Naive thymus-derived CD8-positive, alpha-beta T cell (primary cell): ENCODE data around the gene AGER. TPM values are rescaled to one million over a fixed set of nuclear protein-coding genes. Genes with fewer than 3 reads are reported as not detected.
"Not testable (repeated sequence)": the region's sequence is repeated elsewhere in the genome, so short reads cannot be mapped to it uniquely, and the experiment has no call there.

Experiments used
- ATAC-seq, 2 donors: fragments of 150-1000 bp; cut with Tn5 transposase in 1 of 2; sonication (Bioruptor Pico), chemical (Tn5 transposase) in 1 of 2; 1 replicate in 1 of 2; 2 replicates in 1 of 2; pipeline ENCODE4 v1.10.0; 2021; ENCODE audit warnings: mild to moderate bottlenecking in 2 of 2, moderate library complexity in 2 of 2
- POLR2A ChIA-PET: fragments of 350-600 bp; sonication (Branson Sonifier 250); formaldehyde crosslinking; loops from one replicate; lab custom pipeline; 2021; ENCODE audit warnings: antibody characterized with exemption; lab: Charles Lee
- DNase-seq, 10 donors: peaks; one replicate each; pipeline versions ENCODE4 v3.0.0 to v3.0.0-alpha.2; 2020 to 2022
- H3K27ac Mint-ChIP-seq, 10 donors: one replicate each; pipeline ENCODE4 v1.8.0; 2020 to 2022; ENCODE audit warnings: mild to moderate bottlenecking in 10 of 10, mixed read lengths in 10 of 10, moderate library complexity in 4 of 10, inconsistent platforms in 1 of 10
- H3K27me3 Mint-ChIP-seq, 5 donors: one replicate each; pipeline ENCODE4 v1.8.0; 2021 to 2022; ENCODE audit warnings: mixed read lengths in 5 of 5
- H3K36me3 Mint-ChIP-seq, 3 donors: one replicate each; pipeline ENCODE4 v1.8.0; 2020 to 2022; ENCODE audit warnings: mixed read lengths in 3 of 3, mild to moderate bottlenecking in 2 of 3, inconsistent platforms in 1 of 3
- H3K4me1 Mint-ChIP-seq, 4 donors: one replicate each; pipeline ENCODE4 v1.8.0; 2021 to 2022; ENCODE audit warnings: mixed read lengths in 4 of 4
- H3K4me3 Mint-ChIP-seq, 10 donors: one replicate each; pipeline ENCODE4 v1.8.0; 2020 to 2022; ENCODE audit warnings: mild to moderate bottlenecking in 10 of 10, mixed read lengths in 10 of 10, moderate library complexity in 6 of 10, inconsistent platforms in 1 of 10
- H3K9me3 Mint-ChIP-seq, 9 donors: one replicate each; pipeline ENCODE4 v1.8.0; 2020 to 2022; ENCODE audit warnings: mixed read lengths in 9 of 9, mild to moderate bottlenecking in 3 of 9, inconsistent platforms in 1 of 9, moderate library complexity in 1 of 9
- polyA plus RNA-seq, 3 donors: library from polyadenylated mRNA; unstranded; fragments of 300-500 nt; fragmentation: Illumina TruSeq; gene quantifications; one replicate each; pipeline ENCODE4 v1.2.3, GENCODE V29; 2021
- total RNA-seq, 8 experiments: library from RNA in 2 of 8; stranded (reverse) in 2 of 8; gene quantifications; one replicate each; pipeline ENCODE4 v1.2.3 and lab custom pipeline; 2021 to 2026

AGER gene
- total and polyA plus RNA-seq, 5 experiments from 2014 or later: 0.09 to 60.3 (median 1.9) TPM

DNA sequence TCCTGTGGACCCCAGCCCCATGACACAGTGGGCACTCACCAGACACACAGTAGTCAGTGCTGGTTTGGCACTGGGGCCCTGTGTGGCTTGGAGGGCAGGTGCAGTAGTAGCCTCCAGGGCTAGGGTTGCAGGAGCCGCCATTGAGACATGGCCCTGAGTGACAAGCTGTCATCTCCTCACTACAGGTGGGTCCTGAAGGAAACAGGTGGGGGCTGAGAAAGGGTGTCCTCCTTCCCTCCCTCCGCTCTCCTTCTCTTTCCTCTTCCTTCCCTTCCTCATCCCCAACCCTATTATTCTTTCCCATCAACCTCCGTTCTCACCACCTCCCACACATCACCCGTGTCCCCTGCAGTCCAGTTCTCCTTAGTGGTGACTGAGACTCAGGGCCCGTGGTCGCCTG is 29.6 kb upstream of the AGER start:
- POLR2A ChIA-PET: interaction anchor here (0.5 to 0.6 kb wide), 2 partner anchors 17 to 1591 kb away, joined by 3 to 7 read pairs; no protein-coding TSS in a partner anchor
- peak overlapping the region in 2 of 10 donors; percentile 2 to 46 for H3K27ac Mint-ChIP-seq
- H3K36me3 Mint-ChIP-seq: no peaks in the 10 kb centered on the region
- H3K4me3 Mint-ChIP-seq: no peak overlapping the region
- H3K9me3 Mint-ChIP-seq: no peaks in the 10 kb centered on the region
- no peak for ATAC-seq
- H3K4me1 Mint-ChIP-seq: peaks cover 0 to 11% (median under 1%) of the 10 kb centered on the region in 4 donors
- no peak for DNase-seq
- H3K27me3 Mint-ChIP-seq: peaks cover 0 to 5% (median 0%) of the 10 kb centered on the region in 5 donors

DNA sequence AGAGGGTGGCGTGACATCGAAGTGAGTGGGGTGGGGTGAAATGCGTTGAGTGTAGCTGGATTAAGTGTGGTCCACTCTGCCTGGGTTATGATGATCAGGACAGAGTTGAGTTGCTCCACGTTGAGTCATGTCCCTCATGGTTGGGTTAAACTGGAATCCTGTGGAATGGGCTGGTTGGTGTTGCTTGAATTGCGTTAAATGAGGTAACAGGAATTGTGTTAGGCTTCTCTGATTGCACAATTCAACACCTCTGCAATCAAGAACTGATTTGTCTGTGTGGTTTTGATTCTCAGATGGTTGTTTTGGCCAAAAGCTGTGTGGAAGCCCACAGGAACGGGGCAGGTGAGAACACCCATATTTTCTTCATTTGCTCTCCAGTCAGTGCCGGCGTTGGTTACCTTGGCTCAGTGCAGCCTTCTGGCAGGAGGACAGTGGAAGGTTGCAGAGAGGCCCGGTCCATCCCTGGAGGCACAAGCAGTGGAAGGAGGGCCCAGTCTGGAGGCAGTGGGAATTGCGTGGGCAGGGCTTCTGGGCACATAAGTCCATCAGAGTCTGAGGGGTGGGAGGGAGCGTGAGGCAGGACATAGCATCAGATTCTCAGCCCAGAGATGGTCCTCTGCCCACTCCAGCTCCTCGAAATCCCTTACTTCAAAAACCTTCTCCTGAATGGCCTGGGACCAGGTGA is 28.2 kb upstream of the AGER start:
- POLR2A ChIA-PET: no interaction called here
- Mint-ChIP-seq H3K4me1 (peaks cover 0 to 9% (median under 1%) of the 10 kb centered on the region in 4 donors), H3K4me3 (no peak overlapping the region), H3K36me3 (no peaks in the 10 kb centered on the region), H3K27me3 (no peaks in the 10 kb centered on the region), H3K9me3 (no peaks in the 10 kb centered on the region), H3K27ac (peak overlapping the region in 5 of 10 donors; percentile 13 to 76 (median 22))
- ATAC-seq: no peak
- no peak for DNase-seq

DNA sequence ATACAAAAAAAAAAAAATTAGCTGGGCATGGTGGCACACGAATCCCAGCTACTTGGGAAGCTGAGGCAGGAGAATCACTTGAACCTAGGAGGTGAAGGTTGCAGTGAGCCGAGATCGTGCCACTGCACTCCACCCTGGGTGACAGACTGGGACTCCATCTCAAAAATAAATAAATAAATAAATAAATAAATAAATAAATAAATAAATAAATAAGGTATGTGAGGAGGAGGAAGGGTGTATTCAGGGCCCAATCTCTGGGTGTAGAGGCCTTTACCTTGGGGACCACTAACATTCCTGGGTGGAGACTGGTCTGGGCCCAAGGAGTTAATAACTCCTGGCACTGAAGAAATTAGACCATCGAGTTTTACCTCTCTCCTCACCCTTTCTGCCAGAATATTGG is 27.4 kb upstream of the AGER start:
- H3K4me3 Mint-ChIP-seq, DNase-seq, H3K9me3 Mint-ChIP-seq, H3K27ac Mint-ChIP-seq, H3K4me1 Mint-ChIP-seq, H3K27me3 Mint-ChIP-seq, ATAC-seq, H3K36me3 Mint-ChIP-seq: not testable (repeated sequence)
- POLR2A ChIA-PET: interaction anchor here (0.6 kb wide), 1 partner anchor 32 kb away, joined by 3 read pairs; no protein-coding TSS in a partner anchor

DNA sequence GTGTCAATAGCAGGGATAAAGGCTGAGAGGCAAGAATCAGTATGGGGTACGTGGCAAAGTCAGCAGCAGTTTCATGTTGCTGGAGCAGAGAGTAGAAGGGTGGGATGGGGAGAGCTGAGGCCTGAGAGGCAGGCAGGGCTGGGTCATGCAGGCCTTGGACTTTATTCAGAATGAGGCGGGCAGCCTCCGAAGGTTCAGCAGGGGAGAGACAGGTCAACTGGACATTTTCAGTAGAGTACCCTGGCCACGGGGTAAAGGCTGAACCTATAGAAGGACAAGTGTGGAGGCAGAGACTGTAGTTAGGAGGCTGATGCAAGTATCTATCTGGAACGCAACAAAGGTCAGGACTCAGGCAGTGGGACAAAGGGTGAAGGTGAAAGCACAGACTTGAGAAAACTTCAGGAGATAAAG is 26.1 kb upstream of the AGER start:
- POLR2A ChIA-PET: no interaction called here

DNA sequence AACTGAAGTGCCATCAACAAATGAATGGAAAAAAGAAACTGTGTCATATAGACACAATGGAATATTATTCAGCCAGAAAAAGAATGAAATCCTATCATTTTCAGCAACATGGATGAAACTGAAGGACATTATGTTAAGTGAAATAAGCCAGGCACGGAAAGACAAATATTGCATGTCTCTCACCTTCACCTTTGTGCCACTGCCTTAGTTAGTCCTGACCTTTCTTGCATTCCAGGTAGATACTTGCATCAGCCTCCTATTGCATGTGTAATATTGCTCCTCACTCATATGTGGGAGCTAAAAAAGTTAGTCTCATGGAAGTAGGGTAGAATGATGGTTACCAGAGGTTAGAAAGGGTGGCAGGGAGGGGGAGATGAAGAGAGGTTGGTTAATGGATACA is 24.9 kb upstream of the AGER start:
- ATAC-seq (no peak), DNase-seq (no peak)
- peak overlapping the region in 2 of 10 donors; percentile 47 to 58 for H3K27ac Mint-ChIP-seq
- H3K27me3 Mint-ChIP-seq: peaks cover 0 to 6% (median 0%) of the 10 kb centered on the region in 5 donors
- H3K36me3 Mint-ChIP-seq: no peaks in the 10 kb centered on the region
- no peaks in the 10 kb centered on the region for H3K9me3 Mint-ChIP-seq
- peaks cover 0 to 5% (median 0%) of the 10 kb centered on the region in 4 donors for H3K4me1 Mint-ChIP-seq
- POLR2A ChIA-PET: no interaction called here
- H3K4me3 Mint-ChIP-seq: no peak overlapping the region

More for the DNA sequence above, 26.1 kb upstream of the AGER start:
- Mint-ChIP-seq H3K36me3 (no peaks in the 10 kb centered on the region), H3K4me3 (no peak overlapping the region), H3K27ac (peak overlapping the region in 2 of 10 donors; percentile 43 to 75), H3K9me3 (no peaks in the 10 kb centered on the region), H3K4me1 (peaks cover 0 to 9% (median under 1%) of the 10 kb centered on the region in 4 donors), H3K27me3 (no peaks in the 10 kb centered on the region)
- DNase-seq (no peak), ATAC-seq (no peak)

DNA sequence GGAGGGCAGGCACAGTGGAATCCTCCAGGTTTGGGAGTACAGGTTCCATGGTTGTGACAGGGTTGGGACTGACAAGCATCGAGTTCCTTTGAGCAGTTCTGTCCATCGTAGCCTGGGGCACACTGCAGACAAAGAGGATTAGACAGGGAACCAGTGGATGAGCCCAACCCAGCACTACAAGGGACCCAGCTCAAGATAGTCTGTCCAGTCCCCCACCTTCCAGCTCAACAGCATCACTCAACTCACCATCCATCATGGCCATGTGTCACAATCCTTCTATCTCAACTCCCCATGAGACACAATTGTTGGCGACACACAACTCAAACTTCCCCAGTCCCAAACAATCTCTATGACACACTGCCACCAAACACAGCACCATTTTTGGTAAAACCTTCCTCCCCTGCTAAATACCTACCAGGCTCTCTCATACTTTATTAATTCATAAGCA is 20.2 kb upstream of the AGER start:
- DNase-seq (no peak), ATAC-seq (no peak)
- H3K36me3 Mint-ChIP-seq: no peaks in the 10 kb centered on the region
- no peak overlapping the region for H3K4me3 Mint-ChIP-seq
- no peak overlapping the region for H3K27ac Mint-ChIP-seq
- peaks cover 0 to 8% (median 0%) of the 10 kb centered on the region in 5 donors for H3K27me3 Mint-ChIP-seq
- POLR2A ChIA-PET: interaction anchor here (1.1 kb wide), 1 partner anchor 11 kb away, joined by 4 read pairs; the partner anchor contains the start of gene GPSM3
- no peaks in the 10 kb centered on the region for H3K9me3 Mint-ChIP-seq
- no peaks in the 10 kb centered on the region for H3K4me1 Mint-ChIP-seq

DNA sequence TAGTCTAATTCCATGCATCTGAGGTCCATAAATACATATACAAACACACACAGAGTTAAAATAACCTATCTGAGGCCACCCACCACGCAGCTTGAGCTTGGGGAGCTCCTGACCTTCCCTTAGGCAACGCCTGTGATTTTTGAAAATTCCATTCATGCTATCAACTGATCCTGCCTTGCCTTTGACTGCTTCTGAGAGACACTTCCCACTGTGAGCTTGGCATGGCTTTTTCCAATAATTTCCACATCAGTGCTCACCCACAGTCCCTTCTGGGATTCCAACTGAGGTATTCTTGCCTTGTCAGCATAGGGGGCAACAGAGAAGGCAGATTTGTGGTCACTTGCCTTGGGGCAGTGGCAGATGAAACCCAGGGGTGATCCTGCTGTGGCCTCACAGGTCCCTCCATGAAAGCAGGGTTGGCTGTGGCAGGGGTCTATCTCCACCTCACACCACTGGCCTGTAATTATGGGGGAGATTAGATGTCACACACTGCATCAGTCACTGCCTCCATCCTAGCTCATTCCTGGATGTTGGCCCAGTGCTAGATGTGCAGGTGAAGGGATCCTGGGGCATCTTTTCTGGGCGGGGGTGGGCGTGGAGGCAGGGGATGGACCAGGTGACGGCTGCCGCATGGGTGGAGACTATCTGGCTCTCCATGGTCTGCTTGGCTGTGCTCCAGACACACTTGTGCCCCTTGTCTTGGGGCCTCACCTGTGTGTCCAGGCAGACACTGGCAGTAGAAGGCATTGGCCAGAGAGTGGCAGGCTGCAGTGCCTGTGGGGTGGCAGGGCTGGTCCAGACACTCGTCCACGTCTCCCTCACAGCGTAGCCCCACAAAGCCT is 19.6 kb upstream of the AGER start:
- H3K27me3 Mint-ChIP-seq: peaks cover 0 to 8% (median 0%) of the 10 kb centered on the region in 5 donors
- DNase-seq (no peak), ATAC-seq (no peak)
- H3K27ac Mint-ChIP-seq: no peak overlapping the region
- H3K4me1 Mint-ChIP-seq: no peaks in the 10 kb centered on the region
- H3K4me3 Mint-ChIP-seq: no peak overlapping the region
- H3K9me3 Mint-ChIP-seq: no peaks in the 10 kb centered on the region
- H3K36me3 Mint-ChIP-seq: no peaks in the 10 kb centered on the region
- POLR2A ChIA-PET: no interaction called here

DNA sequence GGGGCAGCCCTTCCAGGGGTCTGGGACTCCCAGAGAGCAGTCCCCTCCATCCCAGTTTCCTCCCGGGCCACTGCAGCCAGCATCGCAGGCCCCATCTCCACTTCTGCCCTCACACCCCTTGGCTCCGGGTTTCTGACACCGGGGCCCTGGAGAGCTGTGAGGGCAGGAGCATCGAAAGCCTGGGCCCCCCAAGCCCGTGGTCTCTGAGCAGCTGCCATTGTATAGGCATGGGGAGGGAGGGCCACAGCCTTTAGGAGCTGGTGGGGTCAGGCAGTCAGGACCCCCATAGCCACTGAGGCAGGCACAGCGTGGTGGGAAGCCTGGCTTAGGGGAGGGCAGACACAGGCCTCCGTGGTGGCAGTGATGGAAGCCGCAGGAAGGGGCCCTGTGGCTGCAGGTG is 18.1 kb upstream of the AGER start:
- Mint-ChIP-seq H3K4me1 (peaks cover 0 to 2% (median 0%) of the 10 kb centered on the region in 4 donors), H3K9me3 (no peaks in the 10 kb centered on the region), H3K36me3 (no peaks in the 10 kb centered on the region), H3K27ac (no peak overlapping the region), H3K4me3 (no peak overlapping the region), H3K27me3 (peaks cover 0 to 8% (median 0%) of the 10 kb centered on the region in 5 donors)
- POLR2A ChIA-PET: no interaction called here
- ATAC-seq: no peak
- no peak for DNase-seq

DNA sequence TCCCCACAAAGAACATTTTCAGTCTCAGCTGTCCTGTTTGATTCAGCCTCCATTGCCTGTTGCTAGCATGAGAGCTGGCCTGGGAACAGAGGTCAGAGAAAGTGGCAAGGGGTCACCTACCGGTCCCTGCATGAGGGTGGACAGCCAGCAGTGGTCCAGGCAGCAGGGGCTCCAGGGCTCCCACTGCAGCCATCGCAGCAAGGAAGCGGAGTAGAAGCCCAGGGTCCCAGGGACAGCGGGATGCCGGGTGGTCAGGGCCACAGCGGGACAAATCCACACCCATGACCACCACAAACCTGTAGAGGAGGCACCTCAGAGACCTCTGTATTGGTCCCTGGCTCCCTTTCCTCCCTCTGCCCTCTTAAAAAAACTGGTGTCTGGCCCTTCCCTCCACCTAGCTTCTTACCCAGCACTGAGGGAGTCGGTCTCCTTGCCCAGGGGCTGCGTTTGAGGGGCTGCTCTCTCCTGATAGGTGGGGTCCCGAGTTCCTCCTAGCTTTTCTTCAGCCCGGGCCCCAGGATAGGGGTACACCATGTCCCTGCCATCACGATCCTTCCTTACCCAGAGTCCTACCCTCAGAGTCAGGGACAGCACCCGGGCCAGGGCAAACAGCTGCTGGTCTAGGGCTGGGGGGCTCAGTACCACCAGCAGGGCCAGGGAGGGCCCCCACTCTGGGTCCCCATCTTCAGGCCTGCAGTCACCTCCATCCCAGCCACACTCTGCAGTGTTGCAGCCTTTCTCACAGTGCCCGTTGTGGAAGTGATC is 16.8 kb upstream of the AGER start:
- Mint-ChIP-seq H3K27ac (no peak overlapping the region), H3K36me3 (no peaks in the 10 kb centered on the region), H3K27me3 (peaks cover 0 to 8% (median 0%) of the 10 kb centered on the region in 5 donors), H3K9me3 (no peaks in the 10 kb centered on the region), H3K4me1 (peaks cover 7 to 13% (median 8%) of the 10 kb centered on the region in 4 donors), H3K4me3 (no peak overlapping the region)
- no peak for DNase-seq
- POLR2A ChIA-PET: interaction anchor here (1.1 kb wide), 1 partner anchor 8 kb away, joined by 4 read pairs; no protein-coding TSS in a partner anchor
- no peak for ATAC-seq

DNA sequence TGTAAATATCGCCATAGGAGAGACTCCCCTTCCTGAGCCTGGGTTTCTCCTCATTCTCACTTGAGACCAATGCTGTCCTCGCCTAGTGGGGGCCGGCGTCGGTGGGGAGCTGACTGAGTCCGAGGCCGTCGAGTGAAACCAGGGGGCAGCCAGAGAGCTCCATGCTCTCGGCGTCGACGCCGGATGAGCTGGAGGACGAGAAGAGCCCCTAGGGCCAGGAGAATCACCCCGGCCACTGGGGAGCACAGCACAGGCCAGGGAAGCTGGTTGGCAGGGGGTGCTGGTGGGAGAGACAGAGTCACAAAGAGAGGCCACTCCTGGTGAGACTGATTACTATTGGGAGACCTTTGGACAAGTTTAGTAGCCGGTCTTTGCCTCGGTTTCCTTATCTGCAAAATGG is 14.8 kb upstream of the AGER start:
- H3K27me3 Mint-ChIP-seq: peaks cover 0 to 2% (median 0%) of the 10 kb centered on the region in 5 donors
- POLR2A ChIA-PET: no interaction called here
- peak overlapping the region in 6 of 10 donors; percentile 19 to 80 (median 53) for H3K27ac Mint-ChIP-seq
- H3K4me1 Mint-ChIP-seq: peaks cover 18 to 30% (median 26%) of the 10 kb centered on the region in 4 donors
- no peaks in the 10 kb centered on the region for H3K9me3 Mint-ChIP-seq
- no peak for DNase-seq
- no peaks in the 10 kb centered on the region for H3K36me3 Mint-ChIP-seq
- ATAC-seq: no peak
- peak overlapping the region in 1 of 10 donors; percentile 24 for H3K4me3 Mint-ChIP-seq

DNA sequence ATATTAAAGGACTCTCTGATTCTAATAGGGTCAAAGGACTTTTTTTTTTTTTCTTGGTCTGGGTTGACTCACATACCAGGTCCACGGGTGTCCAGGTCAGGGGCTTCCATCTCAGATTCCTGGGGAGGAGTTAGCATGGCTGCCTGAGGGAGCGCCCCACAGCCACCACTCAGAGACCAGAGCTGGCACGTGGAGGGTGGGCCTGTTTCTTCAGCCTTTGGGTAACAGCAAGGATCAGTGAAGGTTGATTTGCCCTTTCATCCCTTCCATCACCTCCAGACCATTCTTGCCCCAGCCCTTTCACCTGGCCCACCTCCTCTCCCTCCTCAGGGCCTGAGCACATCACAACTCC is 14.3 kb upstream of the AGER start:
- Mint-ChIP-seq H3K36me3 (no peaks in the 10 kb centered on the region), H3K27ac (peak overlapping the region in 6 of 10 donors; percentile 53 to 98 (median 82)), H3K27me3 (peaks cover 0 to 2% (median 0%) of the 10 kb centered on the region in 5 donors), H3K4me1 (peaks cover 23 to 35% (median 32%) of the 10 kb centered on the region in 4 donors), H3K4me3 (peak overlapping the region in 4 of 10 donors; percentile 24 to 58 (median 44)), H3K9me3 (no peaks in the 10 kb centered on the region)
- ATAC-seq (no peak), DNase-seq (no peak)
- POLR2A ChIA-PET: no interaction called here
